ENCODE results near the gene CTNNA2. TPM values are rescaled to one million over a fixed set of nuclear protein-coding genes. Genes with fewer than 3 reads are reported as not detected.

The CTNNA2 gene
- total RNA-seq, 1 experiment from 2014 or later = not detected

- no peaks in the 10 kb centered on the region for H3K79me2 ChIP-seq (ENCODE audit: low read depth)
- no peak for DNase-seq
- no peak overlapping the region for H2AFZ ChIP-seq
- intact Hi-C loops (cut with micrococcal nuclease; ENCODE audit: unreplicated experiment) = no loop called here
- ChIA-PET POLR2A (ENCODE audit: unreplicated experiment) (no interaction called here), CTCF (no interaction called here)
- H3K27ac ChIP-seq = no peak overlapping the region
- no peak for TF ChIP-seq CTCF (conservative IDR thresholded peaks at IDR 0.05)
- no peak for TF ChIP-seq EZH2 (IDR thresholded peaks at IDR 0.05; ENCODE audit: low read depth)
- no peaks in the 10 kb centered on the region for H3K36me3 ChIP-seq (ENCODE audit: low read depth)
- H3K9me2 ChIP-seq (ENCODE audit: insufficient read depth) = no peaks in the 10 kb centered on the region
- no peak overlapping the region for H3K4me3 ChIP-seq
- H3K9me3 ChIP-seq (ENCODE audit: insufficient read depth, low read depth) = no peaks in the 10 kb centered on the region
- no peaks in the 10 kb centered on the region for H3K27me3 ChIP-seq (ENCODE audit: insufficient read depth, low read depth)
- no peaks in the 10 kb centered on the region for H3F3A ChIP-seq (ENCODE audit: insufficient read depth, low read depth)
- H3K4me1 ChIP-seq (replicated peaks; ENCODE audit: insufficient read depth) = no peaks in the 10 kb centered on the region
- no peak overlapping the region for H3K4me2 ChIP-seq
- H4K20me1 ChIP-seq (ENCODE audit: insufficient read depth) = no peaks in the 10 kb centered on the region
- BruUV-seq (replicated peaks) = no TSS peak
Measured at GRCh38 chr2:80392441-80392840, 879.6 kb downstream of the CTNNA2 start.

DNA sequence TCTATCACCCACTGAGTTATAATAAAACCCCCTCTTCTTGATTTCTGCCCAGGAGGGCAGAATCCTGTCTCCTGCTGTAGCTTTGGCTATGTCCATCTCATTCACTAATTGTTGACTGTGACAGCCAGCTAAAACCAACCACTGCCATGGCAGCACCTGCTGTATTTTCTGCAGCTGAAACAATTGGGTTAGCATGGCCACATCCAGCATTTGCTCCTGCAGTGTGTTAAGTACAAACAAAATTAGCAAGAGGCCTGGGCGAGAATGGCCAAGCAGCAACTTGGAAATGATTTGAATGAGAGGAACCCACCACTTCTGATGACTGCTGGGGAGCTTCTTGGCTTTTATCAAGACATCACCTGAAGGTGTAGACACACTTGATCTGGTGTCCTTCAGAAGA, 881.1 kb downstream of the CTNNA2 start:
- H3K9me2 ChIP-seq (ENCODE audit: insufficient read depth) = no peaks in the 10 kb centered on the region
- ChIA-PET CTCF (no interaction called here), POLR2A (ENCODE audit: unreplicated experiment) (no interaction called here)
- H3K27ac ChIP-seq = no peak overlapping the region
- TF ChIP-seq CTCF (conservative IDR thresholded peaks at IDR 0.05) (no peak), EZH2 (IDR thresholded peaks at IDR 0.05; ENCODE audit: low read depth) (no peak)
- no TSS peak for BruUV-seq (replicated peaks)
- no peaks in the 10 kb centered on the region for H3K27me3 ChIP-seq (ENCODE audit: insufficient read depth, low read depth)
- no peaks in the 10 kb centered on the region for H3K79me2 ChIP-seq (ENCODE audit: low read depth)
- no peaks in the 10 kb centered on the region for H3K4me1 ChIP-seq (replicated peaks; ENCODE audit: insufficient read depth)
- no peaks in the 10 kb centered on the region for H3F3A ChIP-seq (ENCODE audit: insufficient read depth, low read depth)
- no peaks in the 10 kb centered on the region for H4K20me1 ChIP-seq (ENCODE audit: insufficient read depth)
- no peaks in the 10 kb centered on the region for H3K36me3 ChIP-seq (ENCODE audit: low read depth)
- no peaks in the 10 kb centered on the region for H3K9me3 ChIP-seq (ENCODE audit: insufficient read depth, low read depth)
- no peak overlapping the region for H3K4me2 ChIP-seq
- no peak for DNase-seq
- H2AFZ ChIP-seq = no peak overlapping the region
- no peak overlapping the region for H3K4me3 ChIP-seq
- intact Hi-C loops (cut with micrococcal nuclease; ENCODE audit: unreplicated experiment) = no loop called here

DNA sequence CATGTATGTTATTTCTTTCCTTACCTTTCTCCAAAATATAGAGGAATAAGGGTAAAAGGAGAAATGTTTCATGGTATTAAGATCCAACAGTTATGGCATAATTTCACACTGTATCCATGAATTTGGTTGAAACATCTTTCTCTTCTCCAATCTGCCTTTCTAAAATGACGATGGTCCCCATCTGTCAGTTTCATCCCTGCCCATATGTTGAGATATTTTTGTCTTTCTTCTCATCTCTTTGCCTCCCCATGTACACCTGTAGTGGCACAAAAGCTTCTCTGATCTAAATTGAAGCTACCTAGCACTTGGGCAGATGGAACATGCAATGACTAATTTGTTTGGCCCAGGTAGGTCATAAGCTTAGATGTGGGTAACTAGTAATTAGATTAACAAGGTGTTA, 882.4 kb downstream of the CTNNA2 start:
- no peaks in the 10 kb centered on the region for H4K20me1 ChIP-seq (ENCODE audit: insufficient read depth)
- H3K9me3 ChIP-seq (ENCODE audit: insufficient read depth, low read depth) = no peaks in the 10 kb centered on the region
- ChIA-PET CTCF (no interaction called here), POLR2A (ENCODE audit: unreplicated experiment) (no interaction called here)
- no peak overlapping the region for H3K27ac ChIP-seq
- H3K27me3 ChIP-seq (ENCODE audit: insufficient read depth, low read depth) = no peaks in the 10 kb centered on the region
- H3K4me3 ChIP-seq = no peak overlapping the region
- no peaks in the 10 kb centered on the region for H3K79me2 ChIP-seq (ENCODE audit: low read depth)
- H3K4me2 ChIP-seq = no peak overlapping the region
- no TSS peak for BruUV-seq (replicated peaks)
- no peaks in the 10 kb centered on the region for H3K36me3 ChIP-seq (ENCODE audit: low read depth)
- no peak for DNase-seq
- no peaks in the 10 kb centered on the region for H3K4me1 ChIP-seq (replicated peaks; ENCODE audit: insufficient read depth)
- H3F3A ChIP-seq (ENCODE audit: insufficient read depth, low read depth) = no peaks in the 10 kb centered on the region
- no peak overlapping the region for H2AFZ ChIP-seq
- intact Hi-C loops (cut with micrococcal nuclease; ENCODE audit: unreplicated experiment) = no loop called here
- H3K9me2 ChIP-seq (ENCODE audit: insufficient read depth) = no peaks in the 10 kb centered on the region
- TF ChIP-seq CTCF (conservative IDR thresholded peaks at IDR 0.05) = no peak
- TF ChIP-seq EZH2 (IDR thresholded peaks at IDR 0.05; ENCODE audit: low read depth) = no peak

Measured in PC-9 (cell line).